PFSK-1 (cell line): ENCODE data around the gene DNAJB4.

Experiments used
- FOXP2 ChIP-seq: optimal IDR thresholded peaks from 2 replicates; pipeline ENCODE3; 2011; ENCODE audit warnings: borderline replicate concordance, control low read depth, inconsistent platforms; ENCODE audit not compliant: insufficient read depth; ENCODE audit errors: extremely low read length, extremely low read depth
- POLR2AphosphoS5 ChIP-seq: IDR thresholded peaks from 2 replicates; pipeline ENCODE4 v1.6.1; 2012; ENCODE audit warnings: low read depth, mild to moderate bottlenecking, control low read depth, low read length, moderate library complexity
- REST ChIP-seq, 2 experiments: IDR thresholded peaks; 2 replicates each; pipeline versions ENCODE4 v1.6.1 to v1.8.0; 2011 to 2012; ENCODE audit warnings: low read depth in 2 of 2, low read length in 2 of 2, control low read depth in 1 of 2, inconsistent platforms in 1 of 2, mild to moderate bottlenecking in 1 of 2, moderate library complexity in 1 of 2; ENCODE audit not compliant: insufficient read depth in 1 of 2
- SIN3A ChIP-seq: IDR thresholded peaks from 2 replicates; pipeline ENCODE4 v1.6.1; 2012; ENCODE audit warnings: mild to moderate bottlenecking, low read length, moderate library complexity, borderline replicate concordance; ENCODE audit not compliant: insufficient read depth
- TAF1 ChIP-seq: IDR thresholded peaks from 2 replicates; pipeline ENCODE4 v1.6.1; 2012; ENCODE audit warnings: low read length, control low read depth, borderline replicate concordance; ENCODE audit not compliant: insufficient read depth

DNAJB4 gene

DNA sequence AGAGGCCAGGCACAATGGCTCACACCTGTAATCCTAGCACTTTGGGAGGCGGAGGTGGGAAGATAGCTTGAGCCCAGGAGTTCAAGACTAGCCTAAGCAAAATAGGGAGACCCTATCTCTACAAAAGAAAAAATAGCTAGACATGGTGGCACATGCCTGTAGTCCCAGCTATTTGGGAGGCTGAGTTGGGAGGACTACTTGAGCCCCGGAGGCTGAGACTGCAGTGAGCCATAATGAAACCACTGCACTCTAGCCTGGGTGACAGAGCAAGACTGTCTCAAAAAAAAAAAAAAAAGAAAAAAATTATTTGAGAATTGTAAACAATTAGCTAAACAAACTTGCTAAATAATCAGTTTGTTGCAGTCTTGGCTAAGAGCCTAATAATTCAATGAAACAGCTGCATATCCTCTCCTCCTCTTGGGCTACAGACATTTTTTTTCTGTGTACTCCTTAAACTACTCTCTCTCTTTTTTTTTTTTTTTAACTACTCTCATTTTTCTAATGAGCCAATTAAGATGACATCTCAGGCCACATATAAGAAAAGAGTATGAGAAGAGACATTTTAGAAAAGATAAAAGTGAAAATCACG is 10.5 kb upstream of the DNAJB4 start:
- no peak for TF ChIP-seq FOXP2
- TF ChIP-seq TAF1: no peak
- TF ChIP-seq SIN3A: no peak
- no peak for TF ChIP-seq REST (IDR thresholded peaks at IDR 0.05; ENCODE audit: insufficient read depth in 1 of 2, low read depth in 2 of 2, low read length in 2 of 2)
- no peak for TF ChIP-seq POLR2AphosphoS5

DNA sequence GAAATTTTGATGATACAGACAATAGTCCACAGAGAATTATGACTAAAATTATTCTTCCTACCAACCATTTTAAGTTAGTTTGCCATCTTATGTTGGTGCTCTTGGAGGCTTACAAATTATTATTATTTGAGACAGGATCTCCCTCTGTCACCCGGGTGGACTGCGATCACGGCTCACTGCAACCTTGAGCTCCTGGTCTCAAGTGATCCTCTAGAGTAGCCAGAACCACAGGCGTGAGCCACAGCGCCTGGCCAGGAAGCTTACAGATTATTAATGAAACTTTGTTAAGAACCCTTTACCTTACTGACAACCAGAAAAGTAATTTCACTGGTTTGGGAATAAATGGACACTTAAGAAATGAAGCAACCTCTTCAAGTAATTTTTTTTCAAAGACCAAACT is 8.0 kb upstream of the DNAJB4 start:
- TF ChIP-seq POLR2AphosphoS5 (no peak), FOXP2 (no peak), SIN3A (no peak), TAF1 (no peak), REST (IDR thresholded peaks at IDR 0.05; ENCODE audit: insufficient read depth in 1 of 2, low read depth in 2 of 2, low read length in 2 of 2) (no peak)

GRCh38 chr1:78003070-78003746 is 1.5 kb upstream of the DNAJB4 start:
- no peak for TF ChIP-seq TAF1
- TF ChIP-seq REST (IDR thresholded peaks at IDR 0.05; ENCODE audit: insufficient read depth in 1 of 2, low read depth in 2 of 2, low read length in 2 of 2): no peak
- no peak for TF ChIP-seq POLR2AphosphoS5
- no peak for TF ChIP-seq SIN3A
- TF ChIP-seq FOXP2: no peak

DNA sequence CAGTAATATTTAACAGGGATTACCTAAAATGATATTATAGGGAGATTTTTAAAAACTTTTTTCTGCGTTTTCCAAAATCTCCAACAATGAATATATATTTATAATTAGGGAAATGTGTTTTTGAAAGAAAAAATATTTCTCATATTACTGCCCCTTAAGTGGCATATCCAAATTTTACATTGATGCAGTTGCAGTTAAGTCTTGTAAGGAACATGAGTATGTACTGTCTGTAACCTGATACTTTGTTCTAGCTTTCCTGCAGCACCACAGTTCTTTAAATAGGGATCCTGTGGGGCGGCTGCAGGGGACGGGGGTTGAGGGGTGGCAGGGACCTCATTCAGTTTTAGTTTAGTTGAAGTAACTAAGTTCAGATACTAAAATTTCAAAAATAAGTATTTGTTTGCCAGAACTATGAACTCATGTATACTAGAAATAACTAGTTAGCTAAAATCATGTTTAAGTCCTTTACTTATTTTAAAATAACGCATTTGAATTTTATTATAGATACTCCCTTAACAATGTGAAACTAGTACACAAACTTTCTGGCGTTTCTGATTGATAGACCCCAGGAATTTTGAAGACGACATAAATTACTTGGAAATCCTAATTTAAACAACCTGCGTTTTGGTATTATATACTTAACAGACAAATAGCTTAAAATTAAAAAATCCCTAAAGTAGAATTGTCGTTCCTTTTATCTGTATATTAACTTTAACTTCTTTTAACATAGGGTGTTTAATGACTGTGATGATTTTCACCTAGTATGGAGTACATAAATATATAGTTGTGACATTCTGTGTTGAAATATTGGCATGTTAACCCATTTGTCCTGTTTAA is 639 bp upstream of the DNAJB4 start:
- TF ChIP-seq REST (IDR thresholded peaks at IDR 0.05; ENCODE audit: insufficient read depth in 1 of 2, low read depth in 2 of 2, low read length in 2 of 2) (no peak), POLR2AphosphoS5 (peak; percentile 100), FOXP2 (no peak), SIN3A (0 out of 2 replicates have a peak, but pooled peaks have one; percentile 31), TAF1 (no peak)
